GM06990 (cell line): ENCODE data around the gene CORO2B.

Experiments used
- DNase-seq: peaks from one replicate; pipeline ENCODE4 v3.0.0-alpha.2; 2011; ENCODE audit not compliant: insufficient read length; ENCODE audit errors: extremely low read depth
- H3K27me3 ChIP-seq: replicated peaks from 2 replicates; pipeline ENCODE4 v1.6.0; 2011; ENCODE audit warnings: low read length; ENCODE audit not compliant: control insufficient read depth, insufficient read depth
- H3K36me3 ChIP-seq: 2 replicates; pipeline ENCODE4 v1.5.1; 2011; ENCODE audit warnings: low read length; ENCODE audit not compliant: control insufficient read depth, insufficient read depth
- H3K4me3 ChIP-seq: replicated peaks from 2 replicates; pipeline ENCODE4 v1.5.1; 2011; ENCODE audit warnings: low read depth, mild to moderate bottlenecking, control low read depth, low read length
- TF ChIP-seq, protein P1 (sequence below): IDR thresholded peaks from 2 replicates; pipeline ENCODE4 v1.5.1; 2011; ENCODE audit warnings: low read length, control low read depth, mild to moderate bottlenecking, inconsistent platforms; ENCODE audit not compliant: insufficient read depth, poor library complexity, severe bottlenecking

Gene CORO2B

DNA sequence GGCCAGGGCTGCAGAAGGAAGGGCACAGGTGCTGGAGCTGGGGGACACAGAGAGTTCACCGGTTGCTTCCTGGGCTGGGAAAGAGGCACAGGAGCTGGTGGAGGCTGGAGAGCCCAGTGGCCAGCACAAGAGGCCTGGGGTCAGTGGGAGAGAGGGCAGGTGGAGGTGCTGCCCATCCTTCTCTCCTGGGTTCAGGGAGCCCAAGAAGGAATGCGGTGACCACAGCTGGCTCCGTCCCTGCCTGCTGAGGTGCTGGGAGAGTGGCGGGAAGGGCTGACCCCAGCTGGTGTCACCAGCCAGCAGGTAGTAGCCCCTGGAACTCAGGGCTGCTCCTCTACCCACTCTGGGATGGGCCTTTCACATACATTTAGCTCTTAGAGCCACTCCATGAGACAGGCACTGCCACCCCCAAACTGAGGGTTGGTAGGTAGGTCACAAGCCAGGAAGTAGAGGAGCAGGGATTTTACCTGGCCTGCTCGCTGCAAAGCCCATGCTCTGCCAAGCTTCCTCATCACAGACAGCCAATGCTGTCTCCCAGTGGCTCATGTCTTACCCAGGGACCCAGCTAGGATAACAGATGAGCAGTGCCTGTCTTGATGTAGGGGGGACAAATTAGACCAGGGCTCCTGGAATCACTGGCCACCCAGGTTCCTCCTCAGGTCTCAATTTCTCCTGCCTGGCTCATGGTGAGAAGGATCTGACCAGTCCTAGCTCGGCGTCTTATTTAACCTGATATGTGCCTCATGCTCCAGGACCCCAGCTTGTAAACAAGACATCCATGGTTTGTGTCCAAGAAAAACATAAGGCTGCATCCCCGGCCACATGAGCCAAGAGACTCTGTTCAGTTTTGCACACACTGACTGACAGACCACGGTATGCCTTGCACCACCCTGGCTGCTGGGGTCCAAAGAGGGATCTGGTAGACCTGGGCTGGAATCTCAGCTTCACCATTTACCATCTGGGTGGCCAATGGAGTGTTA is 119.2 kb downstream of the CORO2B start:
- H3K4me3 ChIP-seq = no peak overlapping the region
- no peak for DNase-seq
- H3K36me3 ChIP-seq = no peaks in the 10 kb centered on the region
- no peaks in the 10 kb centered on the region; the same call in 1 of the 2 replicates for H3K27me3 ChIP-seq
- TF ChIP-seq, protein P1, sequence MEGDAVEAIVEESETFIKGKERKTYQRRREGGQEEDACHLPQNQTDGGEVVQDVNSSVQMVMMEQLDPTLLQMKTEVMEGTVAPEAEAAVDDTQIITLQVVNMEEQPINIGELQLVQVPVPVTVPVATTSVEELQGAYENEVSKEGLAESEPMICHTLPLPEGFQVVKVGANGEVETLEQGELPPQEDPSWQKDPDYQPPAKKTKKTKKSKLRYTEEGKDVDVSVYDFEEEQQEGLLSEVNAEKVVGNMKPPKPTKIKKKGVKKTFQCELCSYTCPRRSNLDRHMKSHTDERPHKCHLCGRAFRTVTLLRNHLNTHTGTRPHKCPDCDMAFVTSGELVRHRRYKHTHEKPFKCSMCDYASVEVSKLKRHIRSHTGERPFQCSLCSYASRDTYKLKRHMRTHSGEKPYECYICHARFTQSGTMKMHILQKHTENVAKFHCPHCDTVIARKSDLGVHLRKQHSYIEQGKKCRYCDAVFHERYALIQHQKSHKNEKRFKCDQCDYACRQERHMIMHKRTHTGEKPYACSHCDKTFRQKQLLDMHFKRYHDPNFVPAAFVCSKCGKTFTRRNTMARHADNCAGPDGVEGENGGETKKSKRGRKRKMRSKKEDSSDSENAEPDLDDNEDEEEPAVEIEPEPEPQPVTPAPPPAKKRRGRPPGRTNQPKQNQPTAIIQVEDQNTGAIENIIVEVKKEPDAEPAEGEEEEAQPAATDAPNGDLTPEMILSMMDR = no peak

DNA sequence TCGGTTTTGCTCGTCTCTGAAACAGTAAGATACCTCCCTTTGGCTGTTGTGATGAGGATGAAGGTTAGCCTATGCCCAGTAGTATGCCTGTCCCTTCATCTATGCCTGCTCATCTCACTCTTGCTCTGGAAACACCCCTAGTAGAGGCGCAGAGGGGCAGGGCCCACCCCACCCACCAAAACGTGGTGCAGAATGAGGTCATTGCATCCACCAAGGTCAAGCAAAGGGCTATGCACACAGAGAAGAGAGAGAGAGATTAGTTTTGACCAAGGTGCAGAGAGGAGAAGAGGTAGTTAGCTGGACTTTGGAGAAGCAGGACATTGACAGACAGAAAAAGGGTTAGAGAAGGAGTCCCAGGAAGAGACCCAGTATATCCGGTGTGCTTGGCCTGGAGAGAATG is 119.9 kb downstream of the CORO2B start:
- DNase-seq = no peak
- H3K27me3 ChIP-seq = no peaks in the 10 kb centered on the region; the same call in none of the 2 replicates
- TF ChIP-seq, protein P1 = no peak
- H3K36me3 ChIP-seq = no peaks in the 10 kb centered on the region
- no peak overlapping the region for H3K4me3 ChIP-seq

DNA sequence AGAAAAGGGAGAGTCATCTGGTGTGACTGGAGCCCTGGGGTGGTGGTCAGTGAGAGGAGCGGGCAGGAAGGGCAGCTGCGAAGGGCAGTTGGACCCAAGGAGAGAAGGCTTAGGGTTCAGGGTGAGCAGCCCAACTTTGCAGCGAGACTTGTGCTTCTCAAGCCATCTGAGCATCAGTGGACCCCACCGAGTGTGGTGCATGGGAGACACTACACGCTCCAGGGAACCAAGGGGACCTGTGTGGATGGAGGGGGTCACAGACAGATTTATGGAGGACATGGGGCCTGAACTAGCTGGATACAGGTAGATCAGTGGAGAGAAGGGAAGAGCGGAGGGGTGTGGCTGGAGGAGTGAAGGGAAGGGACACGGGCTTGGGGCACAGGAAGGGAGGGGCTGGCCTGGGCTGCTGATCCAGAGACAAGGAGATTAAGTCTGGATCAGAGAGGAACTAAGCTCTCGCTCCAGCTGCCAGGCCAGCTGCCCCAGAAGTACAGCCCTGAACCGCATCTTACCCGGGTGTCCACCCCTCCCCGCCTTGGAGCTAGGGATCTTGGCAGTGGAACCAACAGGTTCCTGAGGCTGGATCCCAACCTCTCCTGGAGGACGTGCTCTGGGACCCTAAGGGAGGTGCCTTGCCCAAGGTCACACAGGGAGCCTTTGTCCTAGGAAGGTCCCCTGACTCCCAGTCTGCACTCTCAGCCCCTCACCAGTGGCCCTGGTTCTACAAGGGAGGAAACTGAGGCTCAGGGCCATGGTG is 120.5 kb downstream of the CORO2B start:
- TF ChIP-seq, protein P1 = no peak
- H3K4me3 ChIP-seq = no peak overlapping the region
- no peak for DNase-seq
- H3K36me3 ChIP-seq = no peaks in the 10 kb centered on the region
- peaks cover under 1% of the 10 kb centered on the region for H3K27me3 ChIP-seq

DNA sequence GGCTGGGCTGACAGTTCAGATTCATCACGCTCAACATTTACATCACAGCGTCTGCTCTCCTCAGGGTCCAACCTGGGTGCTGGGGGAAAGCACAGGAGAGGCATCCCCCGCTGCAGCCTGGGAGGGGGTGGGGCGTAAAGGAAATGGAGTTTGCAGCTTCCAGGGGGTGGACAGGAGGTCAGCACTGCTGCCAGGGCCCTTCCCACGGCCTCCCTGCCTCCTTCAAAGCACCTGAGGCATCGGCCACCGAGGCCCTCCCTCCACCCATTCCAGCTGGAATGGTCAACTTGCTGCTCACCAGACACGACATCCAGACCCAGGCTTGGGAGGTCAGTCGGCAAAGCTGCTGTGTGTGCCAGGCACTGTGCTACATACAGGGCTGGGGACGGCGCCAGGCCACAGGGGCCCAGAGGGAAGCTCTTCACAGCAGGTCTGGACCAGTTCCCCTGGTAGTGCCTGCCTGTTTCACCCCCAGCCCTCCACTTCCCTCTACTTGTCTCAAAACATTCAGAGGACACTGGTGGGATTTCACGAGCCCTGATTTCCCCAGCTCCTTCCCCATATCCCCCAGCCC is 121.2 kb downstream of the CORO2B start:
- TF ChIP-seq, protein P1 = no peak
- Histone ChIP-seq H3K4me3 (no peak overlapping the region), H3K27me3 (peaks cover 3% of the 10 kb centered on the region), H3K36me3 (no peaks in the 10 kb centered on the region)
- no peak for DNase-seq

DNA sequence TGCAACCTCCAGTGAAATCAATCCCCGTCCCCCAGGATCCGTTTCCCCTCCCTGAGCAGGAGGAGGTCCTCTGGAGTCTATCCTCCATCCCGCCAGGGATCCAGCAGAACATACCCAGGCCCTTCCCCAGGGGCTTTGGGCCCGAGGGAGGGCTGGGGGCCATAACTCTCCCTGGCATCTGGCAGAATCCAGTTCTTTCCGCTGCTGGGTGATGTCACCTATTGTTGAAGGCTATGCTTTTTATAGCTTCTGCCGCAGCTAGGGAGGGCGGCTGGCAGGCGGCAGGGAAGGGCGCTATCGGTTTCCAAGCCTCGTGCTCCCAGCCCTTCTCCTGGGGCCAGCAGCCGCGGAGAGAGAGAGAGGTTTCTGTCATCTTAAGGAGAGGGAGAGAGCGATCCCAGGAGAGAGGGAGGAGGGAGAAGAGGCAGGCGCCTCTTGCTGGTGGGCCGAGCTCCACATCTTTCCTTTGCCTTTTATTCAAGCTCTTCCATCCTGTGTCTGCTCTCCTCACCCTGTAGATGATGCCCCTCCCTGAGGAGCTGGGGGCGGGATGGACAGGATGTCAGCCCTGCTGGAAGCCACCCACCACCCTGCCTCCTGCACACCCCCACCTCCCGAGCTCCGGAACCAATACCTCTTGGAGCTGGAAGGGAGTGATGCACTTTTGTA is 121.8 kb downstream of the CORO2B start:
- no peak for DNase-seq
- Histone ChIP-seq H3K4me3 (no peak overlapping the region), H3K27me3 (peaks cover 3% of the 10 kb centered on the region), H3K36me3 (no peaks in the 10 kb centered on the region)
- TF ChIP-seq, protein P1 = no peak
